K562 (cell line): ENCODE results near the gene MED22. TPM values are rescaled to one million over a fixed set of nuclear protein-coding genes. Genes with fewer than 3 reads are reported as not detected.
"Not testable (repeated sequence)": the region's sequence is repeated elsewhere in the genome, so short reads cannot be mapped to it uniquely, and the experiment has no call there.

ENCODE experiments used
- ATAC-seq: fragments of 200-7000 bp; cut with Tn5 transposase; 3 replicates; pipeline ENCODE4 v1.9.1; 2020; ENCODE audit warnings: moderate library complexity
- BruUV-seq: library from RNA; stranded (reverse); fragments of 400-500 nt; replicated peaks from 2 replicates; lab custom pipeline; 2021; lab: Mats Ljungman, UMichigan
- CTCF ChIA-PET: fragments of 300-600 bp; formaldehyde crosslinking; extraction: SDS; loops from one replicate; lab custom pipeline; 2021; ENCODE audit warnings: low intra/inter-chr PET ratio; lab: Yijun Ruan, JAX
- POLR2A ChIA-PET: fragments of 300-600, 350-650 bp; sonication (Branson Sonifier 250); formaldehyde crosslinking; extraction: SDS; loops from one replicate; lab custom pipeline; 2021; ENCODE audit warnings: antibody characterized with exemption, inconsistent platforms; lab: Yijun Ruan, JAX
- DNase-seq, 4 experiments: peaks; one replicate each; pipeline versions ENCODE4 v3.0.0 to v3.0.0-alpha.2; 2011 to 2018; ENCODE audit warnings: low spot score in 3 of 4, mixed read lengths in 3 of 4; ENCODE audit errors: extremely low read depth in 1 of 4
- FAIRE-seq: peaks from 2 replicates; lab custom pipeline; 2011; peaks lifted over from hg19 to GRCh38; lab: Jason Lieb, UNC
- H2AFZ ChIP-seq: 2 replicates; pipeline ENCODE4 v1.6.0; 2011; ENCODE audit warnings: low read depth, low read length, control low read depth, inconsistent platforms
- H3K27ac ChIP-seq: fragments of 200-600 bp; 3 replicates; pipeline ENCODE4 v1.8.0; 2011; ENCODE audit warnings: low read depth, mild to moderate bottlenecking, control low read depth, inconsistent platforms, low read length, moderate library complexity, mixed read lengths; ENCODE audit errors: extremely low read depth
- H3K27me3 ChIP-seq, 2 experiments: fragments of 300-600 bp in 1 of 2; 2 replicates in 1 of 2; 3 replicates in 1 of 2; pipeline versions ENCODE4 v1.6.0 to v1.8.0; 2011; ENCODE audit warnings: inconsistent platforms in 2 of 2, low read length in 2 of 2, mild to moderate bottlenecking in 1 of 2, mixed read lengths in 1 of 2, moderate library complexity in 1 of 2; ENCODE audit not compliant: control insufficient read depth in 2 of 2, insufficient read depth in 2 of 2
- H3K36me3 ChIP-seq: fragments of 300-600 bp; 3 replicates; pipeline ENCODE4 v1.8.0; 2011; ENCODE audit warnings: mild to moderate bottlenecking, low read length, inconsistent platforms; ENCODE audit not compliant: control insufficient read depth, insufficient read depth
- H3K4me1 ChIP-seq, 2 experiments: fragments of 200-600 bp in 1 of 2; replicated peaks in 1 of 2; 2 replicates in 1 of 2; 3 replicates in 1 of 2; pipeline versions ENCODE4 v1.5.1 to v1.8.0; 2011; ENCODE audit warnings: inconsistent platforms in 2 of 2, low read length in 2 of 2, mild to moderate bottlenecking in 1 of 2, mixed read lengths in 1 of 2, moderate library complexity in 1 of 2; ENCODE audit not compliant: control insufficient read depth in 2 of 2, insufficient read depth in 2 of 2
- H3K4me2 ChIP-seq: 2 replicates; pipeline ENCODE4 v1.6.1; 2011; ENCODE audit warnings: low read length, control low read depth, inconsistent platforms, mixed read lengths; ENCODE audit not compliant: insufficient read depth
- H3K4me3 ChIP-seq: fragments of 200-600 bp; sonication (generic), shearing (Covaris generic); 2 replicates; pipeline ENCODE4 v1.5.1; 2016; ENCODE audit warnings: control low read depth, inconsistent platforms
- H3K79me2 ChIP-seq: fragments of 200-600 bp; 3 replicates; pipeline ENCODE4 v1.8.0; 2011; ENCODE audit warnings: low read length, inconsistent platforms; ENCODE audit not compliant: control insufficient read depth, insufficient read depth
- H3K9ac ChIP-seq, 2 experiments: 2 replicates each; pipeline versions ENCODE4 v1.6.0 to v1.6.1; 2011; ENCODE audit warnings: low read depth in 2 of 2, low read length in 2 of 2, control low read depth in 1 of 2, inconsistent platforms in 1 of 2, mild to moderate bottlenecking in 1 of 2, mixed read lengths in 1 of 2; ENCODE audit not compliant: insufficient read depth in 1 of 2
- H3K9me1 ChIP-seq: one replicate; pipeline ENCODE4 v1.6.0; 2011; ENCODE audit warnings: inconsistent platforms, mild to moderate bottlenecking, low read length, moderate library complexity; ENCODE audit not compliant: control insufficient read depth, insufficient read depth
- H3K9me3 ChIP-seq: replicated peaks from 2 replicates; pipeline ENCODE4 v1.5.1; 2011; ENCODE audit warnings: low read depth, low read length, inconsistent platforms; ENCODE audit not compliant: control insufficient read depth, insufficient read depth
- H4K20me1 ChIP-seq: replicated peaks from 2 replicates; pipeline ENCODE4 v1.6.1; 2011; ENCODE audit warnings: low read length, inconsistent platforms, mixed read lengths; ENCODE audit not compliant: control insufficient read depth, insufficient read depth
- CTCF ChIP-seq, 3 experiments: IDR thresholded peaks in 2 of 3; conservative IDR thresholded peaks in 1 of 3; 2 replicates each; pipeline ENCODE4 v1.5.1; 2011 to 2012; ENCODE audit warnings: low read length in 3 of 3, mild to moderate bottlenecking in 3 of 3, control low read depth in 2 of 3, improper control_type of control experiment in 1 of 3, inconsistent platforms in 1 of 3, low read depth in 1 of 3, mixed read lengths in 1 of 3, moderate library complexity in 1 of 3; ENCODE audit not compliant: insufficient read depth in 2 of 3
- ILF3 ChIP-seq: fragments of 450-650 bp; IDR thresholded peaks from 2 replicates; pipeline ENCODE4 v1.6.1; 2018; ENCODE audit warnings: antibody characterized with exemption, mild to moderate bottlenecking, moderate library complexity, borderline replicate concordance
- POLR2A ChIP-seq: fragments of 450-650 bp; conservative IDR thresholded peaks from 2 replicates; pipeline ENCODE4 v1.6.1; 2016
- REST ChIP-seq, 2 experiments: fragments of 450-650 bp; formaldehyde crosslinking in 1 of 2; IDR thresholded peaks; 2 replicates each; pipeline versions ENCODE4 v1.4.0 to v1.6.1; 2014 to 2020; ENCODE audit warnings: mild to moderate bottlenecking in 2 of 2, borderline replicate concordance in 1 of 2, low read depth in 1 of 2
- SMAD4 ChIP-seq: fragments of 250-450 bp; sonication (Bioruptor Pico); conservative IDR thresholded peaks from 2 replicates; pipeline ENCODE4 v1.8.0; 2021; ENCODE audit warnings: inconsistent platforms, mild to moderate bottlenecking, moderate library complexity
- ZBTB33 ChIP-seq: sonication (generic); formaldehyde crosslinking; IDR thresholded peaks from 2 replicates; pipeline ENCODE4 v1.8.1; 2023; ENCODE audit warnings: mild to moderate bottlenecking, missing genetic modification reagents
- WGBS: fragments of 100-300 bp; shearing (Covaris generic); methylation state at CpG from one replicate; pipeline ENCODE4 v1.1.6; 2016; ENCODE audit warnings: low coverage, mixed read lengths; ENCODE audit not compliant: insufficient coverage; ENCODE audit errors: missing lambda C conversion rate; 5-methylcytosine and 5-hydroxymethylcytosine counted together
- in situ Hi-C: fragments of 300-500 bp; cut with MboI; formaldehyde crosslinking; loops from 4 replicates; pipeline ENCODE4 v1.15.0; 2018; ENCODE audit warnings: inconsistent platforms, mixed read lengths
- intact Hi-C: fragments of 100-400 bp; cut with micrococcal nuclease; formaldehyde crosslinking; loops from 2 replicates; pipeline ENCODE4 v1.14.2; 2022
- polyA plus RNA-seq, 8 experiments: library from polyadenylated mRNA; depleted of rRNA in 4 of 8; stranded (reverse) in 5 of 8; unstranded in 3 of 8; fragments of >200 nt; fragmentation: Nextera tagmentation in 2 of 8; fragmentation: Illumina TruSeq in 1 of 8; extraction: Ambion mirVana in 2 of 8; extraction: Trizol in 1 of 8; gene quantifications; 2 replicates each; pipeline versions ENCODE4 v1.2.1 to v1.2.3, GENCODE V29; 2011 to 2014; ENCODE audit warnings: inconsistent platforms in 1 of 8, missing spikeins in 1 of 8
- total RNA-seq, 7 experiments: library from RNA; depleted of rRNA in 6 of 7; stranded (reverse); fragments of >200 nt in 6 of 7; fragmentation: Illumina TruSeq in 2 of 7; extraction: Trizol in 2 of 7; gene quantifications; 2 replicates each; pipeline versions ENCODE4 v1.2.1 to v1.2.3, GENCODE V29; 2011 to 2021; ENCODE audit warnings: low replicate concordance in 1 of 7

Gene MED22
- total and polyA plus RNA-seq, 9 of the 15 experiments (the other 6 are each of a cell fraction or from before 2014, with no cell fraction given) = 0.73 to 35.6 (median 22.3) TPM

GRCh38 chr9:133329306-133330156 is 18.4 kb downstream of the MED22 start:
- FAIRE-seq (peak; percentile 86), ATAC-seq (peak; percentile 59), DNase-seq (peak in 1 of 4 experiments; percentile 66)
- WGBS = 44% methylated on average over 16 of the region's 21 CpGs
- CTCF ChIA-PET = interaction anchor here (0.8 to 4.0 kb wide), 2 partner anchors 90 to 144 kb away, joined by 3 to 31 read pairs; no protein-coding TSS in a partner anchor
- not testable (repeated sequence) for H2AFZ ChIP-seq; BruUV-seq; H3K4me3 ChIP-seq; H3K27me3 ChIP-seq; H3K9ac ChIP-seq; H3K27ac ChIP-seq; H3K4me2 ChIP-seq; H3K9me1 ChIP-seq; H4K20me1 ChIP-seq; H3K9me3 ChIP-seq; TF ChIP-seq REST (CRISPR knock-in tag; IDR thresholded peaks at IDR 0.05; ENCODE audit: low read depth)
- H3K79me2 ChIP-seq = peaks cover 19% of the 10 kb centered on the region
- peaks cover 2 to 28% of the 10 kb centered on the region in 2 experiments; a peak in 4 of 5 replicates for H3K4me1 ChIP-seq
- intact Hi-C loops = loop anchor here (1.0 to 10.0 kb wide), 2 partner anchors 55 to 141 kb away; partner anchors contain the start of gene ABO
- in situ Hi-C loops = loop anchor here (5.0 kb wide), 1 partner anchor 142 kb away; no protein-coding TSS in a partner anchor
- H3K36me3 ChIP-seq = peaks cover 48% of the 10 kb centered on the region
- POLR2A ChIA-PET = interaction anchor here (0.6 to 3.1 kb wide), 10 partner anchors 10 to 158 kb away, joined by 3 to 16 read pairs (median 4); partner anchors contain the start of genes MED22, RPL7A, SURF1 and SURF2
- TF ChIP-seq ILF3 (peak; percentile 70; the same call in 1 of the 2 replicates), SMAD4 (CRISPR knock-in tag) (0 out of 2 replicates have a peak, but pooled peaks have one; percentile 37), POLR2A (peak; percentile 53; the same call in 1 of the 2 replicates), REST (IDR thresholded peaks at IDR 0.05; ENCODE audit: borderline replicate concordance) (peak; percentile 90), ZBTB33 (peak; percentile 62; the same call in 1 of the 2 replicates), CTCF (IDR thresholded peaks at IDR 0.05 in 2 of 3, conservative IDR thresholded peaks at IDR 0.05 in 1 of 3; ENCODE audit: insufficient read depth in 2 of 3, low read depth in 1 of 3, low read length in 3 of 3) (peak; percentile 68 to 73 (median 73))
